Gastroesophageal sphincter (tissue), 3 donors: Measurements from ENCODE around the gene TMEM63A.

Experiments used
- CTCF ChIP-seq, 4 experiments: fragments of 200-600 bp in 2 of 4; fragments of 450-650 bp in 2 of 4; sonication (generic) in 1 of 4; IDR thresholded peaks; one replicate each; pipeline ENCODE4 v1.5.1; 2017 to 2019; ENCODE audit warnings: antibody characterized with exemption in 4 of 4, mild to moderate bottlenecking in 2 of 4, moderate library complexity in 2 of 4
- EP300 ChIP-seq: sonication (generic); formaldehyde crosslinking; IDR thresholded peaks from one replicate; pipeline ENCODE4 v1.6.1; 2017; ENCODE audit warnings: antibody characterized with exemption, mild to moderate bottlenecking
- POLR2A ChIP-seq, 2 donors: fragments of 450-650 bp; IDR thresholded peaks; one replicate each; pipeline ENCODE4 v1.6.1; 2017; ENCODE audit warnings: antibody characterized with exemption in 2 of 2, mild to moderate bottlenecking in 2 of 2, moderate library complexity in 1 of 2
- POLR2AphosphoS5 ChIP-seq: sonication (generic); formaldehyde crosslinking; IDR thresholded peaks from one replicate; pipeline ENCODE4 v1.6.1; 2017; ENCODE audit warnings: antibody characterized with exemption

- TF ChIP-seq POLR2AphosphoS5 (no peak), CTCF (IDR thresholded peaks at IDR 0.05) (no peak), POLR2A (IDR thresholded peaks at IDR 0.05) (no peak), EP300 (no peak)
These were observed 26.5 kb downstream of the TMEM63A start for GRCh38 chr1:225855503-225856300.
